ENCODE results near the gene ANKMY2. TPM values are rescaled to one million over a fixed set of nuclear protein-coding genes. Genes with fewer than 3 reads are reported as not detected.
"Not testable (repeated sequence)": the region's sequence is repeated elsewhere in the genome, so short reads cannot be mapped to it uniquely, and the experiment has no call there.

Gene ANKMY2
- total RNA-seq, 1 experiment from 2014 or later = 13.6 TPM

DNA sequence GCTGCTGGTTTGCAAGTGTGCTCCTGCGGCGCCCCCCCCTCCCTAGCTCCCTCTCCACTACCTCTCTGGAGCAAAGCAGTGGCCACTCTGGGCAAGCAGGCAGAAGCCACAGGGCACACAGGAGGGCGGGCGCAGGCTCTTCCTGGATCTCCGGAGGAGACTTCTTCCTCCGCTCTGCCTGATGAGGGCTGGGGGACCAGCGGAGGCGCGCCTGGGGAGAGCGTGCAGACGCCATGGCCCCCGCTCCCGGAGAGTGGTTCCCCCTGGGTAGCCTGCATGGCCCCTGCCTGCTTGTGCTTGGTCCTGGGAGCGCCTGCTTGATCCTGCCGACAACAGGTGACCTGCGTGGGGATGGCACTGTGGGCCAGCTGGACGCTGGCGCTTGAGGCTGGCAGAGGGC lies 29.0 kb downstream of the ANKMY2 start:
- Histone ChIP-seq H3K4me3 (ENCODE audit: insufficient read depth, low read depth, low read length) (no peak overlapping the region), H3K27me3 (ENCODE audit: control insufficient read depth, insufficient read depth, low read length) (no peaks in the 10 kb centered on the region), H3K36me3 (replicated peaks; ENCODE audit: control insufficient read depth, insufficient read depth, low read length) (no peaks in the 10 kb centered on the region)
- DNase-seq = peak; percentile 30

DNA sequence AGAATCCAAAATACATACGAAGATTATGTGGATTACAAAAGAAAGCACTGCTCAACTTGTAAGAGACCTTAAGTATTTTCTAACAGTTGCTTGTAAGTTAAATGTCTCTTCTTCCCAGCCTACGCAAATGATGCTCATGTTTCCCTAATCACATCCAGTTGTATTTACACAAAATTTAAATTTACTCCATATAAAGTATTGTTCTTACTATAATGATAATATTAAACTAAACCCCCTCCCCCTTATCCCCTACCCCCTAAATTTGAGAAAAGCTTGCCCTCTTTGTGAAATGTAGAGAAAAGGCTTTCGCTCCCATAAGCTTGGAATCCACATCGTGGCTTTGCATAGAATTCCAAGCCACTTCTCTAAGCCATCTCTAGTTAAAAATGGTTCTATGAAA lies 29.4 kb downstream of the ANKMY2 start:
- Histone ChIP-seq H3K27me3 (ENCODE audit: control insufficient read depth, insufficient read depth, low read length) (no peaks in the 10 kb centered on the region), H3K4me3 (ENCODE audit: insufficient read depth, low read depth, low read length) (no peak overlapping the region), H3K36me3 (replicated peaks; ENCODE audit: control insufficient read depth, insufficient read depth, low read length) (no peaks in the 10 kb centered on the region)
- no peak for DNase-seq

DNA sequence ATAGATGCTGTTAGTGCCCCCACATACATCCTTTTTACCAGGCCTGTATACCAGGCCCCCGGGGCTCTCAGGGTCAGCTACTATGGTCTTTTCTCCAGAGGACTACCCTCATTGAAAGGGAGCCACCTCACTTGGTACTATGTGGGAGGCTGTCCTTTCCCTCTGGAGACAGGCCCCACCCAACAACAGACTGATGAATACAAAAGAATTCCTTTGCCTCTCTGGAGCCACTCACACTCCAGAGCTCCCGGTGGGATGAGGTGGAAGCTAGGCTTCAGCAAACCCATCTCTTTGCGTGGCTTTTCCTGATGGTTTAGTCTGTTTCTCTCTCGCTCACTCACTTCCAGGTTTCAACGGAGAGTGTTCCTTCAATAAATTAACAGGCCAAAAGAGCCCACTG lies 30.3 kb downstream of the ANKMY2 start:
- Histone ChIP-seq H3K36me3 (replicated peaks; ENCODE audit: control insufficient read depth, insufficient read depth, low read length) (no peaks in the 10 kb centered on the region), H3K4me3 (ENCODE audit: insufficient read depth, low read depth, low read length) (no peak overlapping the region), H3K27me3 (ENCODE audit: control insufficient read depth, insufficient read depth, low read length) (no peaks in the 10 kb centered on the region)
- peak; percentile 26 for DNase-seq

DNA sequence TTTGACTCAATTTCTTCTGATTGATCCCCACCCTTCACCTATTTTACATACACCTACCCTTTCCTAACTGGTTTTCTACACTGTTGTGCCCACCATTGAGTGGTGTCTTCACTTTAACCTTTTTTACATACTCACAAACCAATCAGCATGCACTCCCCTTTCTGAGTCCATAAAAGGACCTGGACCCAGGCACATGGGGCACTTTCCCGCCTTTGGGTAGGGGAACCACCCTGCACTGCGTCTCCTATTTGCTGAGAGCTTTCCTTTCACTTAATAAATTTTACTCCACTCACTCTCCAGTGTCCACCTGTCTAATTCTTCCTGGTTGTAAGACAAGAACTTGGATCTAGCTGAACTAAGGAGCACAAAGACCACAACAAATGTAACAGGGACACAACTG lies 33.8 kb downstream of the ANKMY2 start:
- Histone ChIP-seq H3K4me3 (ENCODE audit: insufficient read depth, low read depth, low read length) (no peak overlapping the region), H3K36me3 (replicated peaks; ENCODE audit: control insufficient read depth, insufficient read depth, low read length) (no peaks in the 10 kb centered on the region; the same call in none of the 2 replicates), H3K27me3 (ENCODE audit: control insufficient read depth, insufficient read depth, low read length) (no peaks in the 10 kb centered on the region)
- no peak for DNase-seq

DNA sequence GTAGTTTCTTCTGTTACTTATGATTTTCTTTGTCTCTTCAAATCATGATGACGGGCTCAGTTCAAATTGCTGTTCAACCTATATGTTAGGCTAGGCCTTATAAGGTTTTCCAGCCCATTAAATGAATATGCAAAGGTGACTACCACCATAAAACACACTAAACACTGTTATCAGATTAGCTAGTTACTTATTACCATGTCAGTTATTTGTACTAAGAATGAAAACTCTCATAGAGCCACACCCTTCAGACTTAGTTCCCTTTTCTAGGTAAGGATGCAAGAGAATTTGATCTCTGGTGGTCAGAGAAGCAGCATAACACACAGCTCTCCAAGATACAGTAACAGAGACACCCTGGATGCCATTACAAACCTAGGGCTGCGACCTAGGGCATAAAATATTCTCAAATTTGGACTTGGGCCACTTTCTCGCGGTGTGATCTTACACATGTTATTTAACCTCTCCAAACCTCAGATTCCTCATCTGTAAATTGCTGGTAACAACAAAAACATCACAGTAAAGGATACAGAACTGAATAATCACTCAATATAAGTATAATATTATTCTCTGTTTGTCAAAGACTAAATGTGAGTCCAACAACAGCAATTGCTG lies 35.6 kb downstream of the ANKMY2 start:
- no peaks in the 10 kb centered on the region; the same call in none of the 2 replicates for H3K36me3 ChIP-seq (replicated peaks; ENCODE audit: control insufficient read depth, insufficient read depth, low read length)

DNA sequence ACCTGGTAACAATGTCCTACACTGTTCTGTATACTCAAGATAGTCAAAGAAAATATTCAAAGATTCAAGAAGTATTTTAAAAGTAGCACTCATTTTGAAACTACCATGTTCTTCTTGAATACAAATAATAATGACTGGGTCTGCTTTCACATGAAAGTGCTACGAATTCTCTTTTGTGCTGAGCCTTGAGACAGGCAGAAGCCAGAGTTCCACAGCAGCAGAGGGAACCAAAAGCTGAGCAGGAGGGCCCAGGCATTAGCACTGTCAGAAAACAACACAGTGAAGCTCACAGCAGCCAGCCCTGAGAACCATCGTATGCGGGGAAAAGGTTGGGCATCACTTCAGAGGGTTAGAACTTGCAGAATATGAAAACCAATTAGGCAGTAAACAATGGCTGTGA lies 38.9 kb downstream of the ANKMY2 start:
- H3K4me3 ChIP-seq (ENCODE audit: insufficient read depth, low read depth, low read length) = no peak overlapping the region
- no peak for DNase-seq
- no peaks in the 10 kb centered on the region for H3K27me3 ChIP-seq (ENCODE audit: control insufficient read depth, insufficient read depth, low read length)
- no peaks in the 10 kb centered on the region; the same call in none of the 2 replicates for H3K36me3 ChIP-seq (replicated peaks; ENCODE audit: control insufficient read depth, insufficient read depth, low read length)

More for the DNA sequence above, 35.6 kb downstream of the ANKMY2 start:
- no peak for DNase-seq
- Histone ChIP-seq H3K4me3 (ENCODE audit: insufficient read depth, low read depth, low read length) (no peak overlapping the region), H3K27me3 (ENCODE audit: control insufficient read depth, insufficient read depth, low read length) (no peaks in the 10 kb centered on the region)

DNA sequence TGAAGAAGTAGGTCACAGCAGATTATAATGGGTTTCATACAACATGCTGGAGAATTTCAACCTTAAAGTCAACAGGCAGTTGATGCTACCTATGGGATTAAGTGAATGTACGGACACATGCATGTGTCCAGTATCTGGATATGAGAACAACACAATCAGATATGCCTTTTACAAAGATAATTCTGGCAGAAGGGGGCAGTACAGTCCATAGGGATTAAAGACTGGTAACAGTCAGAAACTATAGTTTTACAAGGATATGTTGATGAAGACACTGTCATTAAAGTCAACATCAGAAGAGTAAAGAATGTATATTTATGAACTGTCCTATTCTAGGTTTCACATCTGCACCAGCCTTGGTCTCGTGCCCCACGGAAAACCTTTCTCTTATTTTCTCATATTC lies 41.5 kb downstream of the ANKMY2 start:
- Histone ChIP-seq H3K4me3 (ENCODE audit: insufficient read depth, low read depth, low read length) (no peak overlapping the region), H3K36me3 (replicated peaks; ENCODE audit: control insufficient read depth, insufficient read depth, low read length) (no peaks in the 10 kb centered on the region; the same call in 1 of the 2 replicates), H3K27me3 (ENCODE audit: control insufficient read depth, insufficient read depth, low read length) (no peaks in the 10 kb centered on the region)
- DNase-seq = no peak

DNA sequence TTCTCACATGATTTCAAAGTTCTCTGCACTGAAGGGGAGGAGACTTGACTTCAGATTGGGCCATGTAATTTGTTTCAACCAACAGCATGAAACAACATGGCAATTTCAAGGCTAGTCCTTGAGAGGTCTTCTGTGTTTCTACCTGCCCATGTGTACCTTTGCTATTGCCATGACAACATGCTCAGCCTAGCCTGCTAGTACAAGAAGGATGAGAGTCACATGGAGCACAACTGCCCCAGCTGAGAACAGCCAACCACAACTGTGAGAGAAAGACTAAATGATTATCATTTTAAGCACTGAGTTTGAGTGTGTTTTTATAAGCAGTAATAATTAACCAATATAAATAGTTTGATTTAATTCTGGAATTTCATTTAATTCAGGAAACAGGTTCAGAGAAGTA lies 41.9 kb downstream of the ANKMY2 start:
- H3K27me3 ChIP-seq (ENCODE audit: control insufficient read depth, insufficient read depth, low read length) = no peaks in the 10 kb centered on the region
- H3K36me3 ChIP-seq (replicated peaks; ENCODE audit: control insufficient read depth, insufficient read depth, low read length) = no peaks in the 10 kb centered on the region
- DNase-seq = no peak
- H3K4me3 ChIP-seq (ENCODE audit: insufficient read depth, low read depth, low read length) = no peak overlapping the region

DNA sequence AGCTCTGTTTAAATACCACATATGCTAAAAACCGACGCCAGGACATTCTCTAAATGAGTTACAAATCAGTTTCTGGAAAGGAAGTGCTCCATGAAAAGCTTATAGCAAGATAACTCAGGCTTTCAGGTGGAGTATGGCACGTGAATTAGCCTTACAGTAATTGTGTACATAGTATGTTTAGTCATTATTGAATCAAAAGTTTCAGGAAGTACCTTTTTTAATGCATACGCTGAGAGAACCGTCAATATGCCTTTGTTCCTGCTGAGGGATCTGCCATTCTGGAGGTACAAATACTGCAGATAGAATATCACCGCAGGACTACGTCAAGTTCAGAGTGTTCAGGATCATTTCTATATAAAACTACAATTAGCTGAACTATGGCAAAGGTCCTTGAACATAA lies 45.7 kb downstream of the ANKMY2 start:
- Histone ChIP-seq H3K27me3 (ENCODE audit: control insufficient read depth, insufficient read depth, low read length) (no peaks in the 10 kb centered on the region), H3K36me3 (replicated peaks; ENCODE audit: control insufficient read depth, insufficient read depth, low read length) (no peaks in the 10 kb centered on the region), H3K4me3 (ENCODE audit: insufficient read depth, low read depth, low read length) (no peak overlapping the region)
- no peak for DNase-seq

DNA sequence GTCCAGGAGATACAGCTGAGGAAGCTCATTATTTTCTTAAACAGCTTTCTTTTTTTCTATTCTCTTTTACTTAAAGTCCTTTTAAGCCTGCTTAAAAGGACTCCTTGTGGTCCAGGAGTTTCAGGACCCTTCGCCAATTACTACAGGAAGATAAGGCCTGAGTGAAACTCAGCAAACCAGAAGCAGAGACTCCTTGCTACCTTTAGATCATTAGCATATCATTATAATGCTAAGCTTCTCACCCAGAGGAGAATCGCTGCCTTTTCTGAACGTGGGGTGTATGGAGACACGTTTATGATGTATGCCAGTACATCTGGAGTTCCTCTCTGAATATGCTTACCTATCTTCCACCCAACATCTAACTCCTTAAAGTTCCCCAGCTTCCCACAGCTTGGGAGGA lies 47.5 kb downstream of the ANKMY2 start:
- H3K27me3 ChIP-seq (ENCODE audit: control insufficient read depth, insufficient read depth, low read length) = no peaks in the 10 kb centered on the region
- H3K4me3 ChIP-seq (ENCODE audit: insufficient read depth, low read depth, low read length) = no peak overlapping the region
- H3K36me3 ChIP-seq (replicated peaks; ENCODE audit: control insufficient read depth, insufficient read depth, low read length) = no peaks in the 10 kb centered on the region
- no peak for DNase-seq

DNA sequence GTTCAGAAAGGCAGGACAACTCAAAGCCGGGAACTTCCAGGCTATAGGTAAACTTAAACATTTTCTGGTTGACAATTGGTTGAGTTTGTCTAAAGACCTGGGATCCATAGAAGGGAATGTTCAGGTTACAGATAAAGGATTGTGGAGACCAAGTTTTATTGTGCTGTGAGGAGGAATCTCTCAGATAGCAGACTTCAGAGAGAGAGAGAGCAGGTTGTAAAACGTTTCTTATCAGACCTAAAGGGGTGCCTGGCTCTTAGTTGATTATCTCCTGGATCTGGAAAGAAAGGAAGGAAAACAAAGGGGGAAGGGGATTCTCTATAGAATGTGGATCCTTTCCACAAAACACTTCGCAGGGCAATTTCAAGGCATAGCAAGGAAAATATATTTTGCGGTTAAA lies 50.0 kb downstream of the ANKMY2 start:
- H3K4me3 ChIP-seq (ENCODE audit: insufficient read depth, low read depth, low read length); DNase-seq; H3K27me3 ChIP-seq (ENCODE audit: control insufficient read depth, insufficient read depth, low read length); H3K36me3 ChIP-seq (replicated peaks; ENCODE audit: control insufficient read depth, insufficient read depth, low read length): not testable (repeated sequence)

DNA sequence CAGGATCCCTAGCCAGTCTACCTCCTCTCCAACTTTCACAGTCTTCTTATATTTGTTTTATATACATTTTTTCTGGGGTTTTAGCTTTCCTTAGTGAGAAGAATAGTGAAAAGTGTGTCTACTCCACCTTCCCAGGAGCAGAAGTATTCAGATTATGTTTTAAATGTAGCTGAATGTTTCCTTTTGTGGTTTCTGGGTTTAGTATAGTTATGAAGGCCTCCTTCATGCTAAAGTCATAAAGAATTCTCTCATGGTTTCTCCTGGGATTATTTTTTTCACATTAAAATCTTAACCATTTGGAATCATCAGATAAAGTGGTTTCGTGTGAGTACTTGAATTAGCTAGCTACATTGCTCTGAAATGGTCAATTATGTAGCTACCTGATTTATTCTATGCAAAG lies 50.9 kb downstream of the ANKMY2 start:
- Histone ChIP-seq H3K4me3 (ENCODE audit: insufficient read depth, low read depth, low read length) (no peak overlapping the region), H3K27me3 (ENCODE audit: control insufficient read depth, insufficient read depth, low read length) (no peaks in the 10 kb centered on the region), H3K36me3 (replicated peaks; ENCODE audit: control insufficient read depth, insufficient read depth, low read length) (no peaks in the 10 kb centered on the region)
- DNase-seq = no peak

DNA sequence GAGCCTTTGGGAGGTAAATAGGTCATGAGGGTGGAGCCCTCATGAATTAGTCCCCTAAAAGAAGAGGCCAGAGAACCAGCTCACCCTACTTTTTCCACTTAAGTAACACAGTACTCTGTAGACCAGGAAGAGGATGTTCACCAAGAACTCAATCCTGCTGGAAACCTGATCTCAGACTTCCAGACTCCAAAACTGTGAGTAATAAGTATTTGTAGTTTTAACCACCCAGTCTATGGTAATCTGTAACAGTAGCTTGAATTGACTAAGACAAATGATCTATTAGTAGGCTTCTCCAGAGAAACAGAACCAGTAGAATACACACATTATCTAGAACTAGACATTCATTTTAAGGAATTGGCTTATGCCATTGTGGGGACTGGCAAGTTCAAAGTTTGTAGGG lies 51.5 kb downstream of the ANKMY2 start:
- DNase-seq = no peak
- H3K27me3 ChIP-seq (ENCODE audit: control insufficient read depth, insufficient read depth, low read length) = no peaks in the 10 kb centered on the region
- H3K36me3 ChIP-seq (replicated peaks; ENCODE audit: control insufficient read depth, insufficient read depth, low read length) = no peaks in the 10 kb centered on the region
- no peak overlapping the region for H3K4me3 ChIP-seq (ENCODE audit: insufficient read depth, low read depth, low read length)

DNA sequence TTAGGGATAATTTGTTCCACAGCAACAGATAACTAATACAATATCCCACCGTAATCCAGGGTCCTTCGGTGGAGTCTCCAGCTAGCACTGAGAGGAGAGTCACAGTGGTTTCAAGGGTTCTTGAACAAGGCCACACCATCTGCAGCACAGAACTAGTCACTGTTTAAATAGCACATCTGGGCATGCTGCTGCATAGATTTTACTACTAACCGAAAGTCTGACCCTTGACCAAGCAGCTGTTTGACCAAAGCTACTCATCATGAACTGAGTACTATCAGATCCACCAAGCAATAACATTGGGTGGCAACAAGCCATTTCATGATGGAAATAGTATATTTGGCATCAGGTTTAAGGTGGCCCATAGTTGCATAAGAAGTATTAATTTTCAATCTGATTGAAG lies 53.2 kb downstream of the ANKMY2 start:
- DNase-seq = no peak
- H3K4me3 ChIP-seq (ENCODE audit: insufficient read depth, low read depth, low read length) = no peak overlapping the region
- H3K36me3 ChIP-seq (replicated peaks; ENCODE audit: control insufficient read depth, insufficient read depth, low read length) = no peaks in the 10 kb centered on the region
- no peaks in the 10 kb centered on the region for H3K27me3 ChIP-seq (ENCODE audit: control insufficient read depth, insufficient read depth, low read length)

DNA sequence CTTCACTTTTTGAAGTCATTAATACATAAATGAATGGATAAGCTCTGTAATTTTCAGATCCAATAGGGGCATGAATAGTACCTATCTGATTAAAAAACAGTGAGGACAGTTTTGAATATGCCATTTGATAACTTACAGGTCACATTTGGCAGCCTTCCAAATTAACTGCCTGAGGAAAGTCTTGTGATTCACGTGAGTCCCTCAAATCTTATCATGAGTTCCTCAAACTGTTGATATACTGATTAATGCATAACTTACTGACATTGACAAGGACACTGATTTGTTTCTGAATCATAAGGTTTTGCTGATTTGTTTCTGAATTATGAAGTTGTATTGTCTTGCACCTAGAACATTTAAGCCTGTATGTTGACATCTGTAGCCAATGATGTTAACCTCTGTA lies 55.1 kb downstream of the ANKMY2 start:
- Histone ChIP-seq H3K27me3 (ENCODE audit: control insufficient read depth, insufficient read depth, low read length) (no peaks in the 10 kb centered on the region), H3K4me3 (ENCODE audit: insufficient read depth, low read depth, low read length) (no peak overlapping the region), H3K36me3 (replicated peaks; ENCODE audit: control insufficient read depth, insufficient read depth, low read length) (no peaks in the 10 kb centered on the region)
- no peak for DNase-seq

DNA sequence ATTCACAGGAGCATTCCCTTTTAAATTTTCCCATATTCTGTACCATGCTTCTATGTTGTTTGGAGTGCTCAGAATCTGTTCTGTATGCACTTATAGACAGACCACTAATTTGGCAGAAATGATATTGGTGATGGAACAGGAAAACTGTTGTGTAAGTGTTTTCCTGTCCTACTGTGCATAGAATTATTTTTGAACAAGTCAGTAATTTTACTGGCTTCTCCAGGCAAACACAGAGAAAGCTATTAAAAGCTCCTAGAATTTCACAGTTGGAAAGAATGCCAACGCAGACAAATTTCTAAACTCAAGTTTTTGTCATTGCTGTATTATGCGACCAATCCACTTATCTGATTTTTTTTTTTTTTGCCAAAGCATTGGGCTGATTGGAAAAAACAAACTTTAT lies 55.7 kb downstream of the ANKMY2 start:
- Histone ChIP-seq H3K36me3 (replicated peaks; ENCODE audit: control insufficient read depth, insufficient read depth, low read length) (no peaks in the 10 kb centered on the region), H3K4me3 (ENCODE audit: insufficient read depth, low read depth, low read length) (no peak overlapping the region), H3K27me3 (ENCODE audit: control insufficient read depth, insufficient read depth, low read length) (no peaks in the 10 kb centered on the region)
- DNase-seq = no peak

Measured in H7 (cell line).